ENCODE results near the gene LPP. TPM values are rescaled to one million over a fixed set of nuclear protein-coding genes. Genes with fewer than 3 reads are reported as not detected.

Gene LPP
- total RNA-seq, 4 donors from 2014 or later: 45.9 to 81.1 (median 63.0) TPM

GRCh38 chr3:188309437-188310269 lies 155.7 kb downstream of the LPP start:
- intact Hi-C loops (cut with DNase I; ENCODE audit: low total_unique reads): no loop called here
- no peak for DNase-seq (ENCODE audit: low spot score in 2 of 2)
- TF ChIP-seq POLR2A (IDR thresholded peaks at IDR 0.05) (no peak), CTCF (IDR thresholded peaks at IDR 0.05) (no peak)
- no peak overlapping the region for H3K4me3 ChIP-seq (ENCODE audit: low read depth, poor library complexity, severe bottlenecking)
- 81 to 83% methylated on average over 6 of the region's 6 CpGs for WGBS, 2 donors

- 98% methylated on average over 2 of the region's 2 CpGs for WGBS, 2 donors
- intact Hi-C loops (cut with DNase I; ENCODE audit: low total_unique reads): no loop called here
- no peak overlapping the region for H3K4me3 ChIP-seq (ENCODE audit: low read depth, poor library complexity, severe bottlenecking)
- TF ChIP-seq CTCF (IDR thresholded peaks at IDR 0.05) (no peak), POLR2A (IDR thresholded peaks at IDR 0.05) (no peak)
- no peak for DNase-seq (ENCODE audit: low spot score in 2 of 2)
Observed at GRCh38 chr3:188310270-188310710, 156.3 kb downstream of the LPP start.

- WGBS, 2 donors: 56 to 72% methylated on average over 2 of the region's 2 CpGs
- intact Hi-C loops (cut with DNase I; ENCODE audit: low total_unique reads): no loop called here
- no peak overlapping the region for H3K4me3 ChIP-seq (ENCODE audit: low read depth, poor library complexity, severe bottlenecking)
- TF ChIP-seq POLR2A (IDR thresholded peaks at IDR 0.05) (no peak), CTCF (IDR thresholded peaks at IDR 0.05) (no peak)
- DNase-seq (ENCODE audit: low spot score in 2 of 2): no peak
Observed at GRCh38 chr3:188315553-188315952, 161.6 kb downstream of the LPP start.

GRCh38 chr3:188316021-188316722 lies 162.2 kb downstream of the LPP start:
- no peak overlapping the region for H3K4me3 ChIP-seq (ENCODE audit: low read depth, poor library complexity, severe bottlenecking)
- peak in 1 of 2 donors; percentile 32 for DNase-seq (ENCODE audit: low spot score in 2 of 2)
- intact Hi-C loops (cut with DNase I; ENCODE audit: low total_unique reads): no loop called here
- no peak for TF ChIP-seq POLR2A (IDR thresholded peaks at IDR 0.05)
- TF ChIP-seq CTCF (IDR thresholded peaks at IDR 0.05): no peak
- WGBS, 2 donors: 88 to 91% methylated on average over 6 of the region's 6 CpGs

- no peak overlapping the region for H3K4me3 ChIP-seq (ENCODE audit: low read depth, poor library complexity, severe bottlenecking)
- intact Hi-C loops (cut with DNase I; ENCODE audit: low total_unique reads): no loop called here
- TF ChIP-seq CTCF (IDR thresholded peaks at IDR 0.05) (no peak), POLR2A (IDR thresholded peaks at IDR 0.05) (no peak)
- no peak for DNase-seq (ENCODE audit: low spot score in 2 of 2)
- 71% methylated on average over 3 of the region's 3 CpGs for WGBS, 2 donors
Observed at GRCh38 chr3:188316723-188317070, 162.7 kb downstream of the LPP start.
